Right atrium auricular region (tissue), 2 donors: ENCODE data around the gene HOXD9. TPM values are rescaled to one million over a fixed set of nuclear protein-coding genes. Genes with fewer than 3 reads are reported as not detected.

Experiments
- DNase-seq: peaks from one replicate; pipeline ENCODE4 v3.0.0-alpha.2; 2019; ENCODE audit warnings: low spot score
- H3K27ac ChIP-seq, 2 donors: fragments of 200-600 bp; sonication (generic); 1 replicate in 1 of 2; 2 replicates in 1 of 2; pipeline ENCODE4 v1.5.1; 2016 to 2019
- H3K27me3 ChIP-seq, 2 donors: fragments of 200-600 bp; sonication (generic); one replicate each; pipeline versions ENCODE4 v1.5.1 to v1.6.0; 2017 to 2019
- H3K36me3 ChIP-seq: fragments of 200-600 bp; sonication (generic); one replicate; pipeline ENCODE4 v1.5.1; 2016
- H3K4me1 ChIP-seq, 2 donors: fragments of 200-600 bp; sonication (generic); one replicate each; pipeline versions ENCODE4 v1.5.1 to v1.6.0; 2017 to 2019
- H3K4me3 ChIP-seq, 2 donors: fragments of 200-600 bp; sonication (generic); 1 replicate in 1 of 2; 2 replicates in 1 of 2; pipeline ENCODE4 v1.5.1; 2017 to 2019; ENCODE audit warnings: mild to moderate bottlenecking in 1 of 2, moderate library complexity in 1 of 2
- H3K9me3 ChIP-seq, 2 donors: fragments of 200-600 bp; sonication (generic); one replicate each; pipeline ENCODE4 v1.5.1; 2019
- total RNA-seq, 2 donors: library from RNA; depleted of rRNA; stranded (reverse); fragments of >200 nt; gene quantifications; one replicate each; pipeline ENCODE4 v1.1.0, GENCODE V29; 2016
- TF ChIP-seq, protein P1 (sequence below), 2 donors: fragments of 200-600 bp; sonication (generic); IDR thresholded peaks; one replicate each; pipeline ENCODE4 v1.5.1; 2019; ENCODE audit warnings: antibody characterized with exemption in 2 of 2

The HOXD9 gene
- total RNA-seq, 2 donors from 2014 or later: 0.44 TPM; not detected in 1

DNA sequence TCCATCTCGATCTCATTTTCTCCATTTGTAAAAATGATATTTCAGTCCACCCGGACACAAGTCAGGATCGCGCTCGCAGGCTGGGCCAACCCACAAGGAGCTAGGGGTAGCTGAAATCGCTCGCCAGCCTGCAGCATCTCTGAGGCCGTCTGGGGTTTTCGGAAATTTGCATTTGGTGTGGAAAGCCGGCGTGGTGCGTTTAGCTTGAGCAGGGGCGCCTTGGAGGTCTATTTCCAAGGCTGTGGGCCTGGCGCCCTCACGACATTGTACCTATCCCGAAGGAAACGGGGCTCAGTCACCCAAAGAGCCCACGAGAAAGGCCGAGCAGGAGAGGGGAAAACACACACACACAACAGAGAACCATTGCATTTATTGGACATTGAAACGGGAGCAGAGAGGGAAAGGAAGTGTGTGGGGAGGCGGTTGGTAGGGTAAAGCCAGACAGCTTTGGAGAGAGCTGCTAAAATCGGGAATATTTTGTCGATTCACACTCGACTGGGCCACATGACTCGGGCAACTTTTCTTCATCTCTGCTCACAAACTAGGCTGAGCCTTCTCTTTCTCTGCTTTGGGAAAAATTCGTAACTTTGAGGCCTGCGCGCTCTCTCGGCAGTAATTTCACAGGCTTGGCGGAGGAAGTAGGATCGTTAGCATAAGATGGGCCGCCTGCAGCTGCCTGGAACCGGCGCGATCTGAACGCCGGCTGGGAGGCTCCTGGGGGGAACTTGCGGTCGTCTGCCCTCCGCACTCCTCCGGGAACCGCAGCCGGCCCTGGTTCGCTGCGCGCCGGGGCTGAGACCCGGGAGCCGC lies 5.9 kb downstream of the HOXD9 start:
- Histone ChIP-seq H3K27ac (peak overlapping the region in 1 of 2 donors; percentile 26), H3K4me1 (peaks cover 0 to 24% of the 10 kb centered on the region in 2 donors), H3K4me3 (peak overlapping the region in 1 of 2 donors; percentile 52), H3K36me3 (no peaks in the 10 kb centered on the region), H3K27me3 (peaks cover 54 to 69% of the 10 kb centered on the region in 2 donors), H3K9me3 (no peaks in the 10 kb centered on the region)
- TF ChIP-seq, protein P1, sequence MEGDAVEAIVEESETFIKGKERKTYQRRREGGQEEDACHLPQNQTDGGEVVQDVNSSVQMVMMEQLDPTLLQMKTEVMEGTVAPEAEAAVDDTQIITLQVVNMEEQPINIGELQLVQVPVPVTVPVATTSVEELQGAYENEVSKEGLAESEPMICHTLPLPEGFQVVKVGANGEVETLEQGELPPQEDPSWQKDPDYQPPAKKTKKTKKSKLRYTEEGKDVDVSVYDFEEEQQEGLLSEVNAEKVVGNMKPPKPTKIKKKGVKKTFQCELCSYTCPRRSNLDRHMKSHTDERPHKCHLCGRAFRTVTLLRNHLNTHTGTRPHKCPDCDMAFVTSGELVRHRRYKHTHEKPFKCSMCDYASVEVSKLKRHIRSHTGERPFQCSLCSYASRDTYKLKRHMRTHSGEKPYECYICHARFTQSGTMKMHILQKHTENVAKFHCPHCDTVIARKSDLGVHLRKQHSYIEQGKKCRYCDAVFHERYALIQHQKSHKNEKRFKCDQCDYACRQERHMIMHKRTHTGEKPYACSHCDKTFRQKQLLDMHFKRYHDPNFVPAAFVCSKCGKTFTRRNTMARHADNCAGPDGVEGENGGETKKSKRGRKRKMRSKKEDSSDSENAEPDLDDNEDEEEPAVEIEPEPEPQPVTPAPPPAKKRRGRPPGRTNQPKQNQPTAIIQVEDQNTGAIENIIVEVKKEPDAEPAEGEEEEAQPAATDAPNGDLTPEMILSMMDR (IDR thresholded peaks at IDR 0.05): no peak
- DNase-seq: no peak

DNA sequence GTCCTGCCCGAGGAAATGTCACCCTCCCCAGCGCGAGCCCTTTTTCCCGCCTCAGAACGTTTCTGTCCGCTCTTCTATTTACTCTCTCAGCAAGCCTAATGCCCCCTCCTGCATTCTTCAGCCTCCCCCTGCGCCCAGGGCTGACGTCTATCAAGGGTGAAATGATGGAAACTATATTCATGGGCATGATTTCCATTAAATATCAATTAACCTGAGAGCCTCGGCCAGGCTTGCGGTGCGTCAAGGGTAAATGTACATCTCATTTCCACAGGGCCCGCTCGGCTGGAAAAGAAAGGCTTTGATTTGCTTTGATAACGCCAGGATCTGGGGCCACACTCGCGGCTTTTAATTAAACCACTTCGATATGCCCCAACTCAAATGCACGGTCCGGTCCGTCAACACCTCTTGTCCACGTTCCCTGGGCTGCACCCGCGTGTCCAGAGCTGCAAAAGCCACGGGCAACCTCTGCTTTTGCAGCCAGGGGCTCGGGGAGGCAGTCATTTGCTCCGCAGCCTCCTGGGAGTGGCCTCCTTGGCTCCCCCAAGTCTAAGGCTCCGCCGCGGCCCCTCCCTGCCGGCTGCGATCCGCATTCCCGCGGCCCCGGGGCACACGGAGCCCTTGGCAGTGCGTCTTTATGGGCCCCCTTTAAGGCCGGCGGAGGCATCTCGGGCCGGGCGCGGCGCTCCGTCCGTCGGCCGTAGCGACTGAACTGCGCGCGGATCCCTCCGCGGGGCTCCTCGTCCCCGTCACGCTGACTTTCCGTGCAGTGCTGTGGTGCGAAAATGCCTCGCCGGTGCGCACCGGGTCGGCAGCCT lies 6.7 kb downstream of the HOXD9 start, which contains the start of gene HOXD8:
TSS of gene HOXD8 (plus strand) at position 724 of the 815 bp plus-strand sequence. CDS start 662 bp downstream, outside the sequence.
- peak within 1 kb of the TSS; percentile 60 to 79 for H3K27ac ChIP-seq
- peaks cover 48 to 63% of the 10 kb centered on the region in 2 donors for H3K27me3 ChIP-seq
- H3K4me1 ChIP-seq: peaks cover 0 to 23% of the 10 kb centered on the region in 2 donors
- H3K9me3 ChIP-seq: no peaks in the 10 kb centered on the region
- no peaks in the 10 kb centered on the region for H3K36me3 ChIP-seq
- peak within 1 kb of the TSS; percentile 38 to 52 for H3K4me3 ChIP-seq
- TF ChIP-seq, protein P1 (IDR thresholded peaks at IDR 0.05): no peak
- no peak for DNase-seq

GRCh38 chr2:176129813-176130146 lies 7.3 kb downstream of the HOXD9 start:
- Histone ChIP-seq H3K27me3 (peaks cover 44 to 61% of the 10 kb centered on the region in 2 donors), H3K9me3 (no peaks in the 10 kb centered on the region), H3K4me1 (peaks cover 0 to 23% of the 10 kb centered on the region in 2 donors), H3K4me3 (peak overlapping the region; percentile 15 to 52), H3K27ac (peak overlapping the region; percentile 60 to 79), H3K36me3 (no peaks in the 10 kb centered on the region)
- no peak for DNase-seq
- TF ChIP-seq, protein P1 (IDR thresholded peaks at IDR 0.05): no peak

DNA sequence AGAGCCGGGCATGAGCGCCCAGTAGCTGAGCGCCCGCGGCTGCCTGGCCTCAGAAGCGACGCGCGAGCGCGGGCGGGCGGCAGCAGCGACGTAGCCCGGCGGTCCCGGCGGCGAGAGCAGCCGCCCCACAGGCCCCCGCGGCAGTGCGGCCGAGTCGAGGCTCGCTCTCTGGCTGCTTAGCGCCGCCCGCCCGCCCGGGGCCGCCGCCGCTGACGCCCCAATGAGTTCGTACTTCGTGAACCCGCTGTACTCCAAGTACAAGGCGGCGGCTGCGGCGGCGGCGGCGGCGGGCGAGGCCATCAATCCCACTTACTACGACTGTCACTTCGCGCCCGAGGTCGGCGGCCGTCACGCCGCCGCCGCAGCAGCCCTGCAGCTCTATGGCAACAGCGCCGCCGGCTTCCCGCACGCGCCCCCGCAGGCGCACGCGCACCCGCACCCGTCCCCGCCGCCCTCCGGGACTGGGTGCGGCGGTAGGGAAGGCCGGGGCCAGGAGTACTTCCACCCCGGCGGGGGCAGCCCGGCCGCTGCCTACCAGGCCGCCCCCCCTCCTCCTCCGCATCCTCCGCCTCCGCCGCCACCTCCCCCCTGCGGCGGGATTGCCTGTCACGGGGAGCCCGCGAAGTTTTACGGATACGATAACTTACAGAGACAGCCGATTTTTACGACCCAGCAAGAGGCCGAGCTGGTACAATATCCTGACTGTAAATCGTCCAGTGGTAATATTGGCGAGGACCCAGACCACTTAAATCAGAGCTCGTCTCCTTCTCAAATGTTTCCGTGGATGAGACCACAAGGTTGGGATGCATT lies 7.8 kb downstream of the HOXD9 start:
- peak overlapping the region; percentile 52 to 79 for H3K27ac ChIP-seq
- TF ChIP-seq, protein P1 (IDR thresholded peaks at IDR 0.05): peak in 1 of 2 donors; percentile 20
- DNase-seq: no peak
- no peaks in the 10 kb centered on the region for H3K9me3 ChIP-seq
- H3K27me3 ChIP-seq: peaks cover 42 to 56% of the 10 kb centered on the region in 2 donors
- no peaks in the 10 kb centered on the region for H3K36me3 ChIP-seq
- H3K4me1 ChIP-seq: peaks cover 0 to 23% of the 10 kb centered on the region in 2 donors
- H3K4me3 ChIP-seq: peak overlapping the region; percentile 38 to 52
